C4-2B (cell line): ENCODE results near the gene SLC39A3.

Experiments
- H3K27ac ChIP-seq: fragments of 450-650 bp; 2 replicates; pipeline ENCODE4 v1.5.1; 2017
- ZFX ChIP-seq: fragments of 450-650 bp; IDR thresholded peaks from 2 replicates; pipeline ENCODE4 v1.6.1; 2017
- TF ChIP-seq, protein P1 (sequence below): fragments of 450-650 bp; conservative IDR thresholded peaks from 2 replicates; pipeline ENCODE4 v1.5.1; 2017; ENCODE audit warnings: mild to moderate bottlenecking

Gene SLC39A3

DNA sequence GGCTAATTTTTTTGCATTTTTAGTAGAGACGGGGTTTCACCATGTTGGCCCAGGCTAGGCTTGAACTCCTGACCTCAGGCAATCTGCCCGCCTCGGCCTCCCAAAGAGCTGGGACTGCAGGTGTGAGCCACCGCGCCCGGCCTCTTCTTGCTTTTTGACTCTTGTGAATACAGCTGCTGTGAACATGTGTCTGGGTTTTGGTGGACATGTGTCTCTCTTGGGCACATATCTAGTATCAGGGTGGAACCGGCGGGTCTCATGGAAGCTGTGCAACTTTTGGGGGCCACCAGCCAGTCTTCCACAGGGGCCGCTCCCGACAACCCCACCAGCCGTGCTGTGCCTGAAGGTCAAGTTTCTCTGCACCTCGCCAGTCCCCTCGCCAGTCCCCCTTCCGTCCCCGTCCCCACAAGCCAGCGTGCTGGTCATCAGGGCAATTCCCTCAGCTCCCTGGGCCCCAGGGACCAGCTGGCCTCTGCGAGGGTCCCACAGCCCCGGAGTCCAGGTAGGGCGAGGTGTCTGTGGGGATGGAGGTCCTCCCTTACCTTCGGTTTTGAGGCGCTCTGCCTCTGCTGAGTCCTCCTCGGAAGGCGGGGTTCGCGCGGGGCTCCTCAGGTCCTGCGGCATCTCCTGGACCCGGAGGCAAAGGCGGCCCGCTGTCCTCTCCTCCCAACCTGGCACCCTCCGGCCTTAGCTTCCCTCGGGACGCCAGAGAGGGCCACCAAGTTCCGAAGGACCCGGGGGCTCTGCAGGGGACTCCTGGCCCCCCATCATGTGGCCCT is 27.0 kb upstream of the SLC39A3 start:
- TF ChIP-seq, protein P1, sequence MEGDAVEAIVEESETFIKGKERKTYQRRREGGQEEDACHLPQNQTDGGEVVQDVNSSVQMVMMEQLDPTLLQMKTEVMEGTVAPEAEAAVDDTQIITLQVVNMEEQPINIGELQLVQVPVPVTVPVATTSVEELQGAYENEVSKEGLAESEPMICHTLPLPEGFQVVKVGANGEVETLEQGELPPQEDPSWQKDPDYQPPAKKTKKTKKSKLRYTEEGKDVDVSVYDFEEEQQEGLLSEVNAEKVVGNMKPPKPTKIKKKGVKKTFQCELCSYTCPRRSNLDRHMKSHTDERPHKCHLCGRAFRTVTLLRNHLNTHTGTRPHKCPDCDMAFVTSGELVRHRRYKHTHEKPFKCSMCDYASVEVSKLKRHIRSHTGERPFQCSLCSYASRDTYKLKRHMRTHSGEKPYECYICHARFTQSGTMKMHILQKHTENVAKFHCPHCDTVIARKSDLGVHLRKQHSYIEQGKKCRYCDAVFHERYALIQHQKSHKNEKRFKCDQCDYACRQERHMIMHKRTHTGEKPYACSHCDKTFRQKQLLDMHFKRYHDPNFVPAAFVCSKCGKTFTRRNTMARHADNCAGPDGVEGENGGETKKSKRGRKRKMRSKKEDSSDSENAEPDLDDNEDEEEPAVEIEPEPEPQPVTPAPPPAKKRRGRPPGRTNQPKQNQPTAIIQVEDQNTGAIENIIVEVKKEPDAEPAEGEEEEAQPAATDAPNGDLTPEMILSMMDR: no peak
- H3K27ac ChIP-seq: no peak overlapping the region

DNA sequence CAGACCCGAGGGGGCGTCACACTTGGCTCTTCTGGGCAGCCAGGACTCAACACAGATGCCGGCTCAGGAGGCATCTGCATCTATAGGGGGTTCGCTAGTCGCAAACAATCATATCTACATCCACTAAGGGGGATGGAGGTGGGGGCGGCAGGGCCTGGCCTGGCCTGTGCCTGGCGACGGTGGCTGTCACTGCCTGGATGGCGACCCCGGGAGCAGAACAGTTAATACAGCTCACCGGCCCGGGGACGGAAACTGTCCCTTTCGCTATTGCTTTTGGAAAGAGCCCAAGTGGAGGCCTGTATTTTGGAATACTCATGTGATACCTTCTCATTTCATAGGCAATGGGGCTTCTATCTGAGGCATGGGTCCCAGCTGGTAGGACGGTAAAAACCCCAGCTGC is 25.6 kb upstream of the SLC39A3 start:
- no peak overlapping the region for H3K27ac ChIP-seq
- TF ChIP-seq, protein P1: no peak
- TF ChIP-seq ZFX: no peak

GRCh38 chr19:2764945-2765344 is 25.1 kb upstream of the SLC39A3 start:
- no peak for TF ChIP-seq ZFX
- TF ChIP-seq, protein P1: no peak
- no peak overlapping the region for H3K27ac ChIP-seq

- H3K27ac ChIP-seq: no peak overlapping the region
- TF ChIP-seq, protein P1: no peak
- TF ChIP-seq ZFX: no peak
Observed at GRCh38 chr19:2763687-2764086, 23.9 kb upstream of the SLC39A3 start.

DNA sequence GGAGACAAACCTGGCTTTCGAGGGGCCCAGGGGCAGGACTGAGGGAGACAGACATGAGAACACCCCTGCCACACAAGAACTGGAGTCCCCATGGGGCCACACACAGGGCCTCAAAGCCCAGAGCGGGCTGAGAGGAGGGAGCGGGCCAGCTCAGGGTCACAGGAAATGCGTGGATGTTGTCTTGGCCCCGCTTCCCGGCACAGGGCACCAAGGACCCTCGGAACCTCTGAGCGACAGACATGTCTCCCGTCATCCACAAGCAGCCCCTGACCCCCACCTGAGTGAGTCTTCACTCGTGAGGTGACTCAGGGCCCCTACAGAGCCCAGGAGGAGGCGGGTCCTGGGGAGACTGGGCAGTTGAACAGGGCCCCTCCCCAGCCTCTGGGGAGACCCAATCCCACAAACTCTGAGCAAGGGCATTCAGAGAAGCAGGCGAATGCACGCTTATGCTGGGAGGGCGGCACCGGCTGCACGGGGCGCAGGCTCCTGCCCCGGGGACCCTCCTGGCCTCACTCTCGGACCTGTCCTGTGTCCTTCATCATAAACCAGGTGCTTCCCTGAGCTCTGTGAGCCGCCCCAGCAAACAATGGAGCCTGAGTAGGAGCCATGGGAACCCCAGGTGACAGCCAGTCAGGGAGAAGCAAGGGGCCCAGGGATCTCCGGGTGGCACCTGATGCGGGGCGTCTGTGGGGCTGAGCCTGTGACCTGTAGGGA is 23.1 kb upstream of the SLC39A3 start:
- H3K27ac ChIP-seq: no peak overlapping the region
- TF ChIP-seq, protein P1: no peak
- TF ChIP-seq ZFX: no peak

- TF ChIP-seq, protein P1: no peak
- no peak for TF ChIP-seq ZFX
- no peak overlapping the region for H3K27ac ChIP-seq
Observed at GRCh38 chr19:2761876-2762782, 22.3 kb upstream of the SLC39A3 start.
